GM12873 (cell line): ENCODE measurements around the gene MEGF10.

Experiments
- CTCF ChIP-seq: IDR thresholded peaks from 2 replicates; pipeline ENCODE4 v1.5.1; 2012; ENCODE audit warnings: low read depth, mild to moderate bottlenecking, moderate library complexity, low read length, control low read depth; ENCODE audit not compliant: insufficient read depth; ENCODE audit errors: missing control alignments

Gene MEGF10

DNA sequence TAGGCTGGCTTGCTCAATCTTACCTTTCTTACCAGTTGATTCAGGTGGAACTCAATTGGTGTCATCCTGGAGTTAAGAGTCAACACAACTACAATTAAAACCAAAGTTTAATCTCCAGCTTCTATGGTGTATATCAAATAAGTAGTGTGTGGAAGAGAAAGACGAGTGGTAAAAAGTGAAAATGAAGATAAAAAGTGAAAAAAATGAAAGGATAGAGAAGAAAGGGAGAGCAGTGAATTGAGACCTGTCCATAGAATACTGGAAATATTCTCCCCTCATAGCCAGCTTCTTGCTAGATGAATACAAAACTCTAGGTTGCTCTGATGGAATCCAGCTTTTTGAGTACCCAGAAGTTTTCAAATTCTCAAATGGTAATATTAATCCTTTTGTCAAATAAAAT is 76.4 kb downstream of the MEGF10 start:
- TF ChIP-seq CTCF: no peak

DNA sequence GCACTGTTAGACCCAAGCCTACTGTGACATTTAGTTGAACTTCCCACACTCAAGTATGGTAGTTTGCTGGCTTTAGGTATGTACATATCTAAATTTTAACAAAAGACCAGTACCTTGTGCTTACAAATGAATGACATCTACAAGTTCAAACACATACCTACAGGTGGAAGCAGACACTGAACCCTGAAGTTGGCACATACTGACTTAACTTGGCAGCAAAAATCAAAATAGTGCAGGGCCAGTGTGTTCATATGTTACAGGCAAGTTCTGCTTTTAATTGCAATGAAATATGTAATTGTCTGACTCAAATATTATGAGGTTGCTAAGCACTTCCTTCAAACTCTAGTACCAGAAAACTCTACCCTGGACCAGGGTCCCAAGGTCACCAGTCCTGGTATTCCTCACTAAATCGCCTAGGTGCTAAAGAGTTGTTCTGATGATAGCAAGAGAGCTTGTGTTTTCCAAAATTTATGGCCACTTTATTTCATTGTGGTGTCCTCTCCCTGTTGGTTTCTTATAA is 77.4 kb downstream of the MEGF10 start:
- TF ChIP-seq CTCF: no peak

DNA sequence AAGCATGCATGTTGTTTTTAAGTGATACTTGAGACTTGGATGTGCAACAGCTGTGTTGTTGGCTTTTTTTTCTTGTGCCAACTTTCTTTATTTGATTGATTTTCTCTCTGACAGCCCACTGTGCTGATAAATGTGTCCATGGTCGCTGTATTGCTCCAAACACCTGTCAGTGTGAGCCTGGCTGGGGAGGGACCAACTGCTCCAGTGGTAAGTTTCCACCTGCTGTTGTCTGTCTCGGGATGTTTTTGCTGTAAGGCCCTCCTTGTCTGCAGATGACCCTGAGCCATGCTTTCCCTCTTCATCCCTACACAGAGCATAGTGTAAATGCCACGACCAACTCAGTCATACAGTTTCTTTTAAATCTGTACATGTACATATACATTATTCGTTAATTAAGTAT is 79.2 kb downstream of the MEGF10 start:
- no peak for TF ChIP-seq CTCF

GRCh38 chr5:127370631-127371030 is 80.0 kb downstream of the MEGF10 start:
- no peak for TF ChIP-seq CTCF

GRCh38 chr5:127373858-127374491 is 83.4 kb downstream of the MEGF10 start:
- peak; percentile 60 for TF ChIP-seq CTCF

DNA sequence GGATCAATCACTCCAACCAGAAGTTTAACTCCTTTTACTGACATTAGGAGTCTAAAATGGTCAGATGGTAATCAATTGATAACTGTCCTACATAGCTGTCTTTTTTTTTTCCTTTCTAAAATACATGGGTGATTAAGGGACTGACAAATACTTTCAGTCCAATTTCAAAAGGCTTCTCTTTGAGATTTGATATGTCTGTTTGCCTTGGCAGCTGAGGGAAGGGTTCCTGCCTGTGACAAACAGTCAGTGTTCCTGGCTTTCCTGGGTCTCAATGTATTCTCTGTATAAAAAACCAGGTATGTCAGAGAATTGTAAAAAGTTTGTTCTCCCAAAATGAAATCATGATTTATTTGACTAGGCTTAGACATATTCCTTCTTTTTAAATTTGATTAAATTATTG is 84.5 kb downstream of the MEGF10 start:
- no peak for TF ChIP-seq CTCF

GRCh38 chr5:127375544-127376091 is 85.0 kb downstream of the MEGF10 start:
- no peak for TF ChIP-seq CTCF
